Prostate gland (tissue), 2 donors: ENCODE measurements around the gene PBX4.

Experiments
- CTCF ChIP-seq, 4 experiments: fragments of 200-600 bp in 2 of 4; fragments of 450-650 bp in 2 of 4; sonication (generic) in 2 of 4; IDR thresholded peaks; 1 replicate in 3 of 4; 2 replicates in 1 of 4; pipeline ENCODE4 v1.5.1; 2016 to 2019; ENCODE audit warnings: antibody characterized with exemption in 4 of 4, mild to moderate bottlenecking in 2 of 4, moderate library complexity in 2 of 4
- POLR2A ChIP-seq: fragments of 450-650 bp; IDR thresholded peaks from one replicate; pipeline ENCODE4 v1.6.1; 2016; ENCODE audit warnings: antibody characterized with exemption, mild to moderate bottlenecking
- POLR2AphosphoS5 ChIP-seq: sonication (generic); formaldehyde crosslinking; IDR thresholded peaks from one replicate; pipeline ENCODE4 v1.6.1; 2017; ENCODE audit warnings: antibody characterized with exemption

- TF ChIP-seq CTCF (IDR thresholded peaks at IDR 0.05) (no peak), POLR2A (no peak), POLR2AphosphoS5 (no peak)
These were observed 828 bp upstream of the PBX4 start for GRCh38 chr19:19619181-19619848.
